ENCODE measurements around the gene FZD2. TPM values are rescaled to one million over a fixed set of nuclear protein-coding genes. Genes with fewer than 3 reads are reported as not detected.

The FZD2 gene
- total and polyA plus RNA-seq, 2 of the 8 experiments (the other 6 are each of a cell fraction or from before 2014, with no cell fraction given) = 17.6 to 86.7 TPM

DNA sequence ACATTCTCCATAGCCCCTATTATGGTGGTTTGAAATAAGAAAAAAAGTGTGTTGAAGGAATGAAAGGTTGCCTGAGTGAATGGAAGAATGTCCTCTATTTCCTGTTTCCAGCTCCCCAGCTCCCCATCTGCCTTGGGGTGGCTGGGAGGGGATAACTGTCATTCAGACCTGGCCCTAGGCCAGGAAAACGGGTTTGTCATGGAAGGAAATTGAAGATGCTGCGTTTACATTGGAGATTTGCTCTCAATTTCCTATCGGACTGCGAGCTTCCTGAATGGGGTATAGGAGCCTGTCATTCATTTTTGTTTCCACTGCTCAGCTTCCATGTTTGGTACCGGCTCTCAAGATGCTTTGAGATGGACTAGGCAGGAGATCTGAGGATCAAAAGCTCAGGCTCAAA, 2.2 kb upstream of the FZD2 start:
- H3K9ac ChIP-seq (replicated peaks in 1 of 4; ENCODE audit: extremely low read depth in 1 of 4, low read depth in 3 of 4, low read length in 3 of 4) = no peak overlapping the region
- H3K56ac ChIP-seq (replicated peaks; ENCODE audit: insufficient read length, low read depth, low read length) = no peak overlapping the region
- H3K14ac ChIP-seq (ENCODE audit: insufficient read length) = no peak overlapping the region
- H2BK120ac ChIP-seq (replicated peaks; ENCODE audit: low read depth, low read length) = peak overlapping the region; percentile 0
- H3K4me3 ChIP-seq (ENCODE audit: extremely low read depth in 1 of 4, insufficient read depth in 2 of 4, low read depth in 3 of 4, low read length in 4 of 4) = peak overlapping the region in 1 of 4 experiments; percentile 72; a peak in 2 of 8 replicates
- H2BK15ac ChIP-seq (ENCODE audit: low read length) = peak overlapping the region; percentile 20; the same call in 1 of the 2 replicates
- H3K23me2 ChIP-seq (ENCODE audit: low read depth, low read length) = peaks cover 20% of the 10 kb centered on the region; the same call in 1 of the 2 replicates
- peak overlapping the region; percentile 34; the same call in 1 of the 2 replicates for H3K18ac ChIP-seq (ENCODE audit: extremely low read depth, low read length)
- 40% methylated on average over 5 of the region's 5 CpGs; no CpG with 5 or more reads in 1 of the 2 experiments for WGBS, 2 experiments (ENCODE audit: extremely low coverage in 1 of 2, insufficient coverage in 1 of 2, insufficient read length in 1 of 2, insufficient replicate concordance in 2 of 2, low coverage in 1 of 2, low lambda C conversion rate in 2 of 2, missing lambda C conversion rate in 1 of 2)
- H2AK5ac ChIP-seq (ENCODE audit: low read depth, low read length) = no peak overlapping the region
- FAIRE-seq (no peak), DNase-seq (ENCODE audit: low read depth in 1 of 2, low spot score in 2 of 2) (no peak)
- H2AFZ ChIP-seq (ENCODE audit: low read length) = no peak overlapping the region
- H3K4ac ChIP-seq (replicated peaks; ENCODE audit: insufficient read length, low read depth, low read length) = peak overlapping the region; percentile 24
- ChIA-PET POLR2A (ENCODE audit: partially characterized antibody) (interaction anchor here (0.8 to 7.2 kb wide), 2 partner anchors 13 to 53 kb away, joined by 3 to 219 read pairs; no protein-coding TSS in a partner anchor), CTCF (ENCODE audit: partially characterized antibody) (interaction anchor here (0.5 to 6.8 kb wide), 4 partner anchors 11 to 93 kb away, joined by 3 to 61 read pairs (median 6); no protein-coding TSS in a partner anchor)
- no peak overlapping the region for H3K27ac ChIP-seq (ENCODE audit: low read depth, low read length)
- peaks cover 7 to 25% (median 19%) of the 10 kb centered on the region in 4 experiments; a peak in 6 of 7 replicates for H3K27me3 ChIP-seq (replicated peaks in 1 of 4; ENCODE audit: control insufficient read depth in 3 of 4, extremely low read depth in 1 of 4, insufficient read depth in 3 of 4, low read length in 3 of 4)
- no peak overlapping the region for H3K23ac ChIP-seq (ENCODE audit: insufficient read length)
- peaks cover 2 to 11% of the 10 kb centered on the region in 2 experiments for H4K20me1 ChIP-seq (replicated peaks in 1 of 2; ENCODE audit: control insufficient read depth in 1 of 2, insufficient read depth in 2 of 2, low read length in 2 of 2)
- H4K8ac ChIP-seq (ENCODE audit: extremely low read depth, insufficient read depth, low read length) = no peak overlapping the region
- peaks cover 3% of the 10 kb centered on the region for H3K79me1 ChIP-seq (ENCODE audit: low read depth, low read length)
- peak overlapping the region; percentile 79 to 90 for H3K4me2 ChIP-seq (ENCODE audit: insufficient read depth in 1 of 2, low read depth in 2 of 2, low read length in 2 of 2)
- no peak overlapping the region for H2BK12ac ChIP-seq (ENCODE audit: low read depth, low read length)
- no peak overlapping the region for H4K5ac ChIP-seq (ENCODE audit: insufficient read length, low read depth, low read length)
- no peak overlapping the region for H4K91ac ChIP-seq (replicated peaks; ENCODE audit: insufficient read length, low read length)
- peaks cover 4 to 19% (median 15%) of the 10 kb centered on the region in 4 experiments for H3K4me1 ChIP-seq (replicated peaks in 1 of 4; ENCODE audit: control insufficient read depth in 3 of 4, insufficient read depth in 4 of 4, low read length in 3 of 4)
- H3K36me3 ChIP-seq (ENCODE audit: control insufficient read depth in 2 of 4, insufficient read depth in 4 of 4, low read length in 3 of 4) = no peaks in the 10 kb centered on the region; a peak in 1 of 8 replicates
- no peak overlapping the region for H2BK5ac ChIP-seq (ENCODE audit: low read depth, low read length)
- H3K9me3 ChIP-seq (ENCODE audit: insufficient read depth in 2 of 2, low read depth in 1 of 2, low read length in 1 of 2) = peaks cover 0 to 7% of the 10 kb centered on the region in 2 experiments; a peak in 1 of 4 replicates
- 0 out of 2 replicates have a peak overlapping the region, but pooled peaks have one; percentile 48 for H2BK20ac ChIP-seq (ENCODE audit: low read length)
- H3K79me2 ChIP-seq (ENCODE audit: control insufficient read depth in 1 of 2, insufficient read depth in 2 of 2, low read length in 2 of 2) = peaks cover 0 to 17% of the 10 kb centered on the region in 2 experiments; a peak in 2 of 4 replicates
- no peak for TF ChIP-seq MAFK (IDR thresholded peaks at IDR 0.05; ENCODE audit: low read depth, low read length)
- TF ChIP-seq KDM5A (IDR thresholded peaks at IDR 0.05; ENCODE audit: low read length) = no peak
- no peak for TF ChIP-seq SIX5 (IDR thresholded peaks at IDR 0.05; ENCODE audit: low read depth, low read length)
- TF ChIP-seq BACH1 (IDR thresholded peaks at IDR 0.05; ENCODE audit: low read length) = no peak
- TF ChIP-seq, protein P1, sequence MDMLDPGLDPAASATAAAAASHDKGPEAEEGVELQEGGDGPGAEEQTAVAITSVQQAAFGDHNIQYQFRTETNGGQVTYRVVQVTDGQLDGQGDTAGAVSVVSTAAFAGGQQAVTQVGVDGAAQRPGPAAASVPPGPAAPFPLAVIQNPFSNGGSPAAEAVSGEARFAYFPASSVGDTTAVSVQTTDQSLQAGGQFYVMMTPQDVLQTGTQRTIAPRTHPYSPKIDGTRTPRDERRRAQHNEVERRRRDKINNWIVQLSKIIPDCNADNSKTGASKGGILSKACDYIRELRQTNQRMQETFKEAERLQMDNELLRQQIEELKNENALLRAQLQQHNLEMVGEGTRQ (IDR thresholded peaks at IDR 0.05; ENCODE audit: low read length) = no peak
- TF ChIP-seq, protein P2, sequence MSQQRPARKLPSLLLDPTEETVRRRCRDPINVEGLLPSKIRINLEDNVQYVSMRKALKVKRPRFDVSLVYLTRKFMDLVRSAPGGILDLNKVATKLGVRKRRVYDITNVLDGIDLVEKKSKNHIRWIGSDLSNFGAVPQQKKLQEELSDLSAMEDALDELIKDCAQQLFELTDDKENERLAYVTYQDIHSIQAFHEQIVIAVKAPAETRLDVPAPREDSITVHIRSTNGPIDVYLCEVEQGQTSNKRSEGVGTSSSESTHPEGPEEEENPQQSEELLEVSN (IDR thresholded peaks at IDR 0.05) = no peak
- no peak for TF ChIP-seq BCL11A (IDR thresholded peaks at IDR 0.05; ENCODE audit: low read depth in 2 of 2, low read length in 2 of 2)
- no peak for TF ChIP-seq SP2 (IDR thresholded peaks at IDR 0.05; ENCODE audit: low read length)
- no peak for TF ChIP-seq RNF2 (IDR thresholded peaks at IDR 0.05; ENCODE audit: borderline replicate concordance, low read depth, low read length, missing control alignments, poor library complexity, severe bottlenecking)
- no peak for TF ChIP-seq EZH2 (IDR thresholded peaks at IDR 0.05; ENCODE audit: low read depth, low read length, severe bottlenecking)
- TF ChIP-seq CTBP2 (IDR thresholded peaks at IDR 0.05; ENCODE audit: borderline replicate concordance, insufficient read depth, insufficient read length, low read length) = no peak

Data from H1 (cell line).